Mesothelial cell of epicardium (in vitro differentiated cells): ENCODE measurements around the gene ZNF488. TPM values are rescaled to one million over a fixed set of nuclear protein-coding genes. Genes with fewer than 3 reads are reported as not detected.

ENCODE experiments used
- DNase-seq, 2 experiments: peaks; one replicate each; pipeline ENCODE4 v3.0.0; 2021; ENCODE audit warnings: low spot score in 2 of 2; ENCODE audit not compliant: unreplicated experiment in 2 of 2
- H3K27ac Mint-ChIP-seq: 2 replicates; pipeline ENCODE4 v1.8.0; 2021; ENCODE audit warnings: mixed read lengths
- H3K27me3 Mint-ChIP-seq: 2 replicates; pipeline ENCODE4 v1.8.0; 2021; ENCODE audit warnings: low read depth, mixed read lengths
- H3K36me3 Mint-ChIP-seq: 2 replicates; pipeline ENCODE4 v1.8.0; 2021; ENCODE audit warnings: mixed read lengths
- H3K4me1 Mint-ChIP-seq: 2 replicates; pipeline ENCODE4 v1.8.0; 2021; ENCODE audit warnings: mixed read lengths
- H3K4me3 Mint-ChIP-seq: 2 replicates; pipeline ENCODE4 v1.8.0; 2021; ENCODE audit warnings: mild to moderate bottlenecking, moderate library complexity, mixed read lengths
- H3K9me3 Mint-ChIP-seq: 2 replicates; pipeline ENCODE4 v1.8.0; 2021; ENCODE audit warnings: mixed read lengths
- total RNA-seq: library from RNA; stranded (reverse); gene quantifications from 3 replicates; pipeline ENCODE4 v1.2.1, GENCODE V29; 2021
- TF ChIP-seq, protein P1 (sequence below): fragments of 200-600 bp; sonication (generic); IDR thresholded peaks from one replicate; pipeline ENCODE4 v1.5.0; 2021; ENCODE audit warnings: antibody characterized with exemption; ENCODE audit not compliant: unreplicated experiment

Gene ZNF488
- total RNA-seq, 1 donor from 2014 or later, result 0.96 TPM

DNA sequence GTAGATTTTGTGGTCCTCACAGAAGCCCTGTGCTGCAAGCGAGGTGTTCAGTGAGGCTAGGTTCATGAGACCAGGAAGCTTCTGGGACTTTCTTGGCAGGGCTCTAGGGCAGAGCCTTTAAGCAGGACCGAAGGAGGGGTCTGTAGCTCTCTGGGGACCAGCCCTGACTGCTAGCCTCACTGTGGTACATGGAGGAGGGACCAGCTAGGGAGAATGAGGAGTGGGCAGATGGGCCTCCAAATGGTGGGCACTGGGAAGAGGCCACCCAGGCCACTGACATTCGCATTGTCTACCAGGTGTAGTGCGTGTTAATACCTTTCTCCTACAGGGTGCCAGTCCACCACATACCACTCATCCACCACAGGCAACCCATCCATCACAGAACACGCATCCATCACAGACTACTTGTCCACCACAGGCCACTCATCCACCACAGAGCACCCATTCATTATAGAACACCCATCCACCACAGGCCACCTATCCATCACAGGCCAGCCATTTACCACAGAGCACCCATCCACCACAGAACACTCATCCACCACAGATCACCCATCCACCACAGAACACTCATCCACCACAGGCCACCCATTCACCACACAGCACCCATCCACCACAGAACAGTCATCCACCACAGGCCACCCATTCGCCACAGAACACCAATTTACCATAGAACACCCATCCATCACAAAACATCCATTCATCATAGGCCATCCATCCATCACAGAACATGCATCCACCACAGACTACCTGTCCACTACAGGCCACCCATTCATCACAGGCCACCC lies 31.6 kb upstream of the ZNF488 start:
- Mint-ChIP-seq H3K36me3 (no peaks in the 10 kb centered on the region), H3K27ac (no peak overlapping the region), H3K27me3 (no peaks in the 10 kb centered on the region), H3K9me3 (no peaks in the 10 kb centered on the region), H3K4me3 (no peak overlapping the region), H3K4me1 (no peaks in the 10 kb centered on the region)
- DNase-seq, result no peak
- TF ChIP-seq, protein P1, sequence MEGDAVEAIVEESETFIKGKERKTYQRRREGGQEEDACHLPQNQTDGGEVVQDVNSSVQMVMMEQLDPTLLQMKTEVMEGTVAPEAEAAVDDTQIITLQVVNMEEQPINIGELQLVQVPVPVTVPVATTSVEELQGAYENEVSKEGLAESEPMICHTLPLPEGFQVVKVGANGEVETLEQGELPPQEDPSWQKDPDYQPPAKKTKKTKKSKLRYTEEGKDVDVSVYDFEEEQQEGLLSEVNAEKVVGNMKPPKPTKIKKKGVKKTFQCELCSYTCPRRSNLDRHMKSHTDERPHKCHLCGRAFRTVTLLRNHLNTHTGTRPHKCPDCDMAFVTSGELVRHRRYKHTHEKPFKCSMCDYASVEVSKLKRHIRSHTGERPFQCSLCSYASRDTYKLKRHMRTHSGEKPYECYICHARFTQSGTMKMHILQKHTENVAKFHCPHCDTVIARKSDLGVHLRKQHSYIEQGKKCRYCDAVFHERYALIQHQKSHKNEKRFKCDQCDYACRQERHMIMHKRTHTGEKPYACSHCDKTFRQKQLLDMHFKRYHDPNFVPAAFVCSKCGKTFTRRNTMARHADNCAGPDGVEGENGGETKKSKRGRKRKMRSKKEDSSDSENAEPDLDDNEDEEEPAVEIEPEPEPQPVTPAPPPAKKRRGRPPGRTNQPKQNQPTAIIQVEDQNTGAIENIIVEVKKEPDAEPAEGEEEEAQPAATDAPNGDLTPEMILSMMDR, result no peak

DNA sequence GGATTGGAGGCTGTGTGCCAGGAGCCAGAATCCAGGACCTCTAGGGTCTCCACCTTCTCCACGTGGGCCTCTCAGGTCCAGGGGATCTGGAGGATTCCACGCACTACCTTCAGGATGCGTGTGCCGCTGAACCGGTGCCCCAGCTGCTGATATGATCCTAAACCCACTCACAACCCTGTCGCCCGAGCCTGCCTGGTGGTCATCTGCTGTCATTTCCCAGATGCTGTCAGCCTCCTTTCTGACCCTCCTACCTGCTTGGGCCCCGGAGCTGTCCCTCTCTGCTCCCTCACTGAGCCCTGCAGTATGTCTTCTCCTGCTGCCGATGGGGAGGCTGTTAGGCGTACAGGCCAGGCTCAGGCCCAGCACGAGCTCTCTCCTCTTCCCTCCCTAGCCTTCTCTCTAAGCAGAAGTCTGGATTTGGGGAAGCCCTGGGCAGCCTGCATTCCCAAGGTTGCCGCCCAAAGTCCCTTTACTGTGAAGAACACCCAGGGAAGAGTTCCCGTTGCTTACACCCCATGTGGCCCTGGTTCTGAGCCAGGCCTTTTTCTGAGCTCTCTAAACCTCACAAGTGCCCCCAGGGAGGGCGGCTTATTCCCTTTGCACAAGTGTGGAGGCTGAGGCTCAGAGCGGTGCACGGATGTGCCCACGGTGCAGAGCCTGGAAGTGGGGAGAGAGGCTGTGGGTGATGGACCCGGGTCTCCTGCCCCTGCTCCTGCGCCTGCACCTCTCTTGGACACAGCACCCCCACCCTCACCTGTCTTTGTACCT lies 30.8 kb upstream of the ZNF488 start:
- Mint-ChIP-seq H3K36me3 (no peaks in the 10 kb centered on the region), H3K27me3 (no peaks in the 10 kb centered on the region)

DNA sequence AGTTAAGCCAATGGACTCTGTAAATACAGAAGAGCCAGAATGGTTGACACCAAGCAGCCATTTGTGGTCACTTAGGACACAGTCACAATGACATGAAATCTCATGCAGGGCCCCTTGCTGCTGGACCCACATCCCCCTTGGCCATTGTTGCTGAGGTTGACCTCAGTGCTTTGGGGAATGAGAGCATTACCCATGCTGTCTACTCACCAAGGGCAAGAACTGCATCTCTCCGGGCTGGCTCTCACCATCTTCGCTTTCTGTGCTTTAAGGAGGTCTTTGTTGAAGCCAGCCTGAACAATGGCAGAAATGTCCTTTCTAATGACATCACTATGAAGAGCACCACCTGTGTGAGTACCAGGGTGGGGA lies 30.1 kb upstream of the ZNF488 start:
- no peak overlapping the region for H3K4me3 Mint-ChIP-seq
- no peaks in the 10 kb centered on the region for H3K36me3 Mint-ChIP-seq
- TF ChIP-seq, protein P1, result no peak
- no peaks in the 10 kb centered on the region for H3K9me3 Mint-ChIP-seq
- H3K4me1 Mint-ChIP-seq, result no peaks in the 10 kb centered on the region
- H3K27me3 Mint-ChIP-seq, result no peaks in the 10 kb centered on the region
- no peak for DNase-seq
- H3K27ac Mint-ChIP-seq, result no peak overlapping the region

More for the DNA sequence above, 30.8 kb upstream of the ZNF488 start:
- DNase-seq, result no peak
- H3K9me3 Mint-ChIP-seq, result no peaks in the 10 kb centered on the region
- H3K4me3 Mint-ChIP-seq, result no peak overlapping the region
- TF ChIP-seq, protein P1, result no peak
- H3K27ac Mint-ChIP-seq, result no peak overlapping the region
- no peaks in the 10 kb centered on the region for H3K4me1 Mint-ChIP-seq

DNA sequence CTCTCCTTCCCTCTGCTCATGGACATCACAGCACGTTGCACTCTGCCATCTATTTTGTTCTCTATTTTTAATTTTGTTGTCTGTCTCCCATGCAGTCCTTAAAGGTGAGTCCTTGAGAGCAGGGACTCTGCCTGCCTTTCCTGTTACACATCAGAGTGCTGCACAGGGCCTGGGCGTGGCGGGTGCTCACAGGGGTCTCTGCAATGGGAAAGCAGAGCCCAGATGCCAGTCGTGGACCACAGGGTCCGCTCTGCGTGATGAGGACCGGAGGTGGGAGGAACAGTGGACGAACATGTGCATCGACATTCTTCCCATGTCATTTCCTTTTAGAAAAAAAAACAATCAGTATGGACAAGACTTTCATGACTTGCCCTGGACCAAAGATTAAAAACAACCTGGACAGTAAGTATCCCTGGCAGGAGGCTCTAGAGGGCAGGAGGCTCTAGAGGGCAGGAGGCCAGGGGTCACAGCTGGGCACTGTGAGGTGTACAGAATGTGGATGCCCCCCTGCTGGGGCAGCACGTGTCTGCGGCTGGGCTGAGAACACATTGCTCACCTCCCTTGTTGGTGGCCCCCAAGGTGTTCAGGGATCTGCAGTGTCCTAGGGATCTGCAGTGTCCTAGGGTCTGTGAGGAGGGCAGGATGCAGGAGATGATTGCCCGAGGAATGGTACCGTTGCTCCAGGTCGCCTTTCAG lies 29.6 kb upstream of the ZNF488 start:
- TF ChIP-seq, protein P1, result no peak
- Mint-ChIP-seq H3K4me3 (no peak overlapping the region), H3K36me3 (no peaks in the 10 kb centered on the region), H3K27ac (no peak overlapping the region), H3K9me3 (no peaks in the 10 kb centered on the region), H3K27me3 (no peaks in the 10 kb centered on the region), H3K4me1 (no peaks in the 10 kb centered on the region)
- no peak for DNase-seq

DNA sequence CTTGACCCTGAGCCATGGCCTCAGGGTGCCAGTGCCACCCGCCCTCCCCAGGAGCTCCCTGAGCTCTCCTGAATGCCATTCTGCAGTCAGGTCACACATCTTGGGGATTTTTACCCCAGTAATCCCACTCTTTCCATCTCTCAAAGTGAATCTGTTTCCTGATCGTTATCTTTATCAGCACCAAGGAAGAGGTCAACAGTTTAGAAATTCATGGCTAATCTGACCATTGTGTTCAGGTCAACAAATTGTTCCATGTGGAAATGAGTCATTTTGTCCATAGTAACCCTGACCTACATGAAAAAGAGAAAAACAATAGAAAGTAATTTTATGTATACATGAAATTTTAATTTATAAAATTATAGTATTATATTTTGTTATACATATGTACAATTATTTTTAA lies 28.8 kb upstream of the ZNF488 start:
- Mint-ChIP-seq H3K4me1 (no peaks in the 10 kb centered on the region), H3K27ac (no peak overlapping the region)

More for the DNA sequence above, 28.8 kb upstream of the ZNF488 start:
- Mint-ChIP-seq H3K27me3 (no peaks in the 10 kb centered on the region), H3K9me3 (no peaks in the 10 kb centered on the region), H3K36me3 (no peaks in the 10 kb centered on the region), H3K4me3 (no peak overlapping the region)
- DNase-seq, result no peak
- TF ChIP-seq, protein P1, result no peak
